ENCODE measurements around the gene NTN4.
"Not testable (repeated sequence)": the region's sequence is repeated elsewhere in the genome, so short reads cannot be mapped to it uniquely, and the experiment has no call there.

The NTN4 gene

DNA sequence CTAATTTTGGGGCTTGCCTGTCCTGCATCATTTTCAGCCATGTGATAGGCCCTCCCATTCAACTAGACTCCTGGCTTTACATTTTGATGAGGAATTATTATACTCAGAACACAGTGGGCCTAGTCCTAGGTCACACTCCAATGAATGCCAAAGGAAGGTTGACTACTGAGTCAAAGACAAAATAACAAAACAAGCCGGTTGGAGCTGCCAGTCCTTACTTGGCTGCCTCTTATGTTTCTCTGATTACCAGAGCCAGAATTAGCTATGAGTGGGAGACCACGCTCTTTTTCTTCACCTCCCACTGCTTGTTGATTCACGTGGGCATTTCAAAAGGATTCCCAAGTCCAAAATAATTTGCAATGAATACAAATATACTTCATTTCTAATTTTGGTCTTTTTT lies 161.2 kb downstream of the NTN4 start:
- no peaks in the 10 kb centered on the region for H3K9me3 ChIP-seq (ENCODE audit: control insufficient read depth, low read depth, low read length)
- no peak overlapping the region for H3K9ac ChIP-seq (ENCODE audit: low read length)
- no peaks in the 10 kb centered on the region for H3K27me3 ChIP-seq (ENCODE audit: control insufficient read depth, insufficient read depth, low read length)
- no peak overlapping the region for H3K4me3 ChIP-seq (ENCODE audit: low read length)
- no peak overlapping the region for H3K27ac ChIP-seq (ENCODE audit: low read length)
- no peaks in the 10 kb centered on the region for H3K36me3 ChIP-seq (ENCODE audit: control insufficient read depth, low read depth, low read length)
- H3K4me1 ChIP-seq (ENCODE audit: control insufficient read depth, low read depth, low read length) = peaks cover 7% of the 10 kb centered on the region

DNA sequence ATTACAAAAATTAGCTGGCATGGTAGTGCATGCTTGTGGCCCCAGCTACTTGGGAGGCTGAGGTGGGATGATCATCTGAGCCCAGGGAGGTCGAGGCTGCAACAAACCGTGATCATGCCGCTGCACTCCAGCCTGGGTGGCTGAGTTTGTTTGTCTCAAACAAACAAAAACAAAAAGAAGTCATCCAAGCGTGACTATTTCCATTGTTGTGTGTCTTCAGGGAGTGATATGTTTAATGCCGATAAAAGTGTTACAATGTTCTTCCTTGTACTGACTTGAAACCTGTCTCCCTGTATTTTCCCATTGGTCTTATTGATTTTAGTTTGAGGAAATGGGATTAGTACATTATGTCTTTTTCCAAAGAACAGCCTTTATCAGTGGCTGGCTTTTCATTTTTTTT lies 163.7 kb downstream of the NTN4 start:
- Histone ChIP-seq H3K9ac (ENCODE audit: low read length) (no peak overlapping the region), H3K36me3 (ENCODE audit: control insufficient read depth, low read depth, low read length) (no peaks in the 10 kb centered on the region), H3K4me1 (ENCODE audit: control insufficient read depth, low read depth, low read length) (peaks cover 7% of the 10 kb centered on the region), H3K4me3 (ENCODE audit: low read length) (no peak overlapping the region), H3K27me3 (ENCODE audit: control insufficient read depth, insufficient read depth, low read length) (no peaks in the 10 kb centered on the region), H3K9me3 (ENCODE audit: control insufficient read depth, low read depth, low read length) (no peaks in the 10 kb centered on the region), H3K27ac (ENCODE audit: low read length) (no peak overlapping the region)

DNA sequence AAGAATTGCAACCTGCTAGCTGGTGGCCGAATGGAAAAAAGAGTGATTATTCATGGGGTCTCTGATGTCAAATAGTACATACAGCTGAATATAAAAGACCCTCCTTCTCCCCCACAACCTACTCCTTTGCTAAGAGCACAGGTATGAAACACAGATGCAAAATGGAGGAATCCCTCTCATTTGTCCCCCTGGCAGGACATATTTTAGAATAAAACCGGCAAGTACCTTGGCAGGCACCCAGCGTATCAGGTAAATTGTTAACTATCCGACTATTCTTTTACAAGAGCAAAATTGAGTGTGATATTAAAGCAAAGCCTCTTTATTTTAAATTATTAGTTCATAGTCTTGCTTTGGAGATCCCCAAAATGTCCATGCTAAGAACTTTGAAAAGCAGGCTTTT lies 165.6 kb downstream of the NTN4 start:
- no peak overlapping the region for H3K9ac ChIP-seq (ENCODE audit: low read length)
- peaks cover 7% of the 10 kb centered on the region for H3K4me1 ChIP-seq (ENCODE audit: control insufficient read depth, low read depth, low read length)
- H3K27ac ChIP-seq (ENCODE audit: low read length) = no peak overlapping the region
- no peaks in the 10 kb centered on the region for H3K9me3 ChIP-seq (ENCODE audit: control insufficient read depth, low read depth, low read length)
- no peaks in the 10 kb centered on the region for H3K27me3 ChIP-seq (ENCODE audit: control insufficient read depth, insufficient read depth, low read length)
- H3K36me3 ChIP-seq (ENCODE audit: control insufficient read depth, low read depth, low read length) = no peaks in the 10 kb centered on the region
- no peak overlapping the region for H3K4me3 ChIP-seq (ENCODE audit: low read length)

DNA sequence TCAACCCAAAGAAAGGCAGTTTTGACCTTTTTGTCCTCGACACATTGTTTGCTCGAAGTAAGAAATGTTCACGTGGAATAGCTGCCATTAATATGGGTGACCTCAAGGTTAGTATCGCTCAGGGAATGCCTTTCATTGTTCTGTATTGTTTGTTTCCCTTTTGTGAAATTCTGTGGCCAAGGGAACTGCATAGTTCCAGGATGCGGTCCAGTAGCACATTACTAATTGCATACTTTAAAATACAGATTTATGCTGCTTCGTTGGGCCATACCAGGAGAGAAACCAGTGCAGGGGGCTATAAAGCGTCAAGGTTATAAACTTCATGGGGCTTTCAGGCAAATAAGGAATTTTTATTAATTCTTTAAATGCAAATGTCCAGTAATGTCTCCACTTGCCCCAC lies 166.0 kb downstream of the NTN4 start:
- H3K27ac ChIP-seq (ENCODE audit: low read length) = no peak overlapping the region

DNA sequence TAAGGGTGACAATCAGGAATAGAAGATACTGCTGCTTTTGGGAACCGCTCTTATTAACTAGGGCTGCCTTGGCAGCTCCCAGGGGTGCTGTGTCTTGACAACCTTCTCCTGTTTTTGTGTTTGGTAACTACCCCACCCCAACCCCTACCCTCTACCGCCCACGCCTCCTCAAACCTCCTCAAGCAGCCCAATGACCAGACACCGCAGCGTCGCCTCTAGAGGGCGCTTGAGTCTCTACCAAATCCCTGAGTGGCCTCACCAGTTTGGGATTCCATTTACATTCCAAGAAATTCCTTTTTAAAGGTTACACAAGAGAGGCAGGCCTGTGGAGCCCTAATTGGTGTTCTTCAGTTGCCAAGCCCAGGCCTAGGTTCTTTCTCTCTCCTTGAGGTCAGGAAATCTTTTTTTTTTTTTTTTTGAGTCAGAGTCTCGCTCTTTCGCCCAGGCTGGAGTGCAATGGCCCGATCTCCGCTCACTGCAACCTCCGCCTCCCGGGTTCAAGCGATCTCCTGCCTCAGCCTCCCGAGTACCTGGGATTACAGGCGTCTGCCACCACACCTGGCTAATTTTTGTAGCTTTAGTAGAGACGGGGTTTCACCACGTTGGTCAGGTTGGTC lies 166.9 kb downstream of the NTN4 start:
- Histone ChIP-seq H3K27me3 (ENCODE audit: control insufficient read depth, insufficient read depth, low read length) (no peaks in the 10 kb centered on the region), H3K4me3 (ENCODE audit: low read length) (no peak overlapping the region), H3K4me1 (ENCODE audit: control insufficient read depth, low read depth, low read length) (peaks cover 7% of the 10 kb centered on the region), H3K36me3 (ENCODE audit: control insufficient read depth, low read depth, low read length) (no peaks in the 10 kb centered on the region), H3K27ac (ENCODE audit: low read length) (no peak overlapping the region), H3K9me3 (ENCODE audit: control insufficient read depth, low read depth, low read length) (no peaks in the 10 kb centered on the region), H3K9ac (ENCODE audit: low read length) (no peak overlapping the region)

More for the DNA sequence above, 166.0 kb downstream of the NTN4 start:
- Histone ChIP-seq H3K9ac (ENCODE audit: low read length) (no peak overlapping the region), H3K4me3 (ENCODE audit: low read length) (no peak overlapping the region), H3K9me3 (ENCODE audit: control insufficient read depth, low read depth, low read length) (no peaks in the 10 kb centered on the region), H3K27me3 (ENCODE audit: control insufficient read depth, insufficient read depth, low read length) (no peaks in the 10 kb centered on the region), H3K4me1 (ENCODE audit: control insufficient read depth, low read depth, low read length) (peaks cover 7% of the 10 kb centered on the region), H3K36me3 (ENCODE audit: control insufficient read depth, low read depth, low read length) (no peaks in the 10 kb centered on the region)

DNA sequence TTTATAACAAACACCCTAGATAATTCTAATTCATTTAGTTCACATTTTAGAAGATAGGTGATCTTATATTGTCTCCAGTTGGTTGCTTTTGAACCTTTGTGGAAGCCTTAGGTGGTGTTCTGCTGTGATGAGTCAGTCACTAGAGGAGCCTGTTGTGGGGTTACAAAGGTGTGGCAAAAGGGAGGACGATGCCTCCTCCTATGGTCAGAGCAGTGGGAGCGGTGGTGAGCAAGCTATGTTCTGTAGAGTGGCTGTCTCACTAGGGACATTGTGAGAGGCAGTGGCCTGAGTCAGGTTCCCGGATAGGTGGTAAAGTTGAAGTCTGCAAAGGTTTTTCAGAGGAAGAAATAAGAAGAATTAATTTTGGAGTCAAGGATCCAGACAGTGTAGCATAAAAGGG lies 167.7 kb downstream of the NTN4 start:
- Histone ChIP-seq H3K9me3 (ENCODE audit: control insufficient read depth, low read depth, low read length) (no peaks in the 10 kb centered on the region), H3K9ac (ENCODE audit: low read length) (no peak overlapping the region), H3K4me3 (ENCODE audit: low read length) (no peak overlapping the region), H3K27me3 (ENCODE audit: control insufficient read depth, insufficient read depth, low read length) (no peaks in the 10 kb centered on the region), H3K4me1 (ENCODE audit: control insufficient read depth, low read depth, low read length) (peaks cover 7% of the 10 kb centered on the region), H3K36me3 (ENCODE audit: control insufficient read depth, low read depth, low read length) (no peaks in the 10 kb centered on the region), H3K27ac (ENCODE audit: low read length) (no peak overlapping the region)

DNA sequence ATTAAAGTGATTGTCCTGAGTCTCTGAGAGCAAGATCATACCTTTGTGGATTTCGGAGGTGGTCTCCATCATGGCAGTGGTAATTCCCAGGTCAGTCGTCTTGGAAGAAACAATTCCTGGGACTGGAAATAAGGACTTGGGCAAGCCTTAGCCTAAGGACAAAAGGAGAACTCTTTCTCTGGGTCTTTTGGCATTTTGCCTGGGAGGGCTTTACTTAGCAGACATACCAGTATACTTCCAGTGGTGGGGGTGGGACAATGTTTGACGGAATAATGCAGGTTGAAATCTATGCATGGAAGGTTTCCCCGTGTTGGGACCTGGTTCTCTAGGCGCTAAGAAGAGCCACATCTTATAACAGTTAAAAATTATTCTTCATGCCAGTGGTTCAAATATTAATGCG lies 168.8 kb downstream of the NTN4 start:
- Histone ChIP-seq H3K9me3 (ENCODE audit: control insufficient read depth, low read depth, low read length) (no peaks in the 10 kb centered on the region), H3K9ac (ENCODE audit: low read length) (no peak overlapping the region)

DNA sequence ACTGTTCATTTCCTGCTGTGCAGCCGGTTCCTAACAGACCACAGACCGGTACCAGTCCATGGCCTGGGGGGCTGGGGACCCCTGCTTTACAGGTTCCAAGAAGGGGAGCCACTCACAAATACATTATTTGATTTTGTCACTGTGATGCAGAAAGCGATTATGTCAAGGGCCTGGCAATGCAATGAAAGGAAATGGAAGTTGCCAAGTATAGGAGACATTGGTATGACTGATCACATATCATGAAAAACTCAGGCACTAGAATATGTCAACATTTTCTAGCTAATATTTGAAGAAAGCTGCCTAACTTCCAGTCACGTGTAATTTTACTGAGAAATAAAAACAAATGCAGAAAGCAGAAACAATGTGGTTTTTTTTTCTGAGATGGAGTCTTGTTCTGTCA lies 170.4 kb downstream of the NTN4 start:
- Histone ChIP-seq H3K9me3 (ENCODE audit: control insufficient read depth, low read depth, low read length) (no peaks in the 10 kb centered on the region), H3K4me3 (ENCODE audit: low read length) (no peak overlapping the region), H3K27ac (ENCODE audit: low read length) (no peak overlapping the region), H3K9ac (ENCODE audit: low read length) (no peak overlapping the region), H3K4me1 (ENCODE audit: control insufficient read depth, low read depth, low read length) (peaks cover 12% of the 10 kb centered on the region), H3K36me3 (ENCODE audit: control insufficient read depth, low read depth, low read length) (no peaks in the 10 kb centered on the region), H3K27me3 (ENCODE audit: control insufficient read depth, insufficient read depth, low read length) (no peaks in the 10 kb centered on the region)

More for the DNA sequence above, 168.8 kb downstream of the NTN4 start:
- no peak overlapping the region for H3K4me3 ChIP-seq (ENCODE audit: low read length)
- H3K36me3 ChIP-seq (ENCODE audit: control insufficient read depth, low read depth, low read length) = no peaks in the 10 kb centered on the region
- peaks cover 7% of the 10 kb centered on the region for H3K4me1 ChIP-seq (ENCODE audit: control insufficient read depth, low read depth, low read length)
- no peaks in the 10 kb centered on the region for H3K27me3 ChIP-seq (ENCODE audit: control insufficient read depth, insufficient read depth, low read length)
- H3K27ac ChIP-seq (ENCODE audit: low read length) = no peak overlapping the region

DNA sequence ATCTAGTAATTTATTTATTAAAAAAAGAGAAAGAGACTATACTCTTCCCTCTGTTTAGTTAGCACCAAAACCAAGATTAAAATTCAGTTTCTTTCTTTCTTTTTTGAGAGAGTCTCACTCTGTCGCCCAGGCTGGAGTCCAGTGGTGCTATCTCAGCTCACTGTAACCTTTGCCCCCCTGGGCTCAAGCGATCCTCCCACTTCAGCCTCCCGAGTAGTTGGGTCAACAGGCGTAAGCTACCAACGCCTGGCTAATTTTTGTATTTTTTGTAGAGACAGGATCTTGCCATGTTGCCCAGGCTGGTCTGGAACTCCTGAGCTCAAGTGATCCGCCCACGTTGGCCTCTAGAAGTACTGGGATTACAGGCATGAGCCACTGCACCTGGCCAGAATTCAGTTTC lies 174.1 kb downstream of the NTN4 start:
- not testable (repeated sequence) for H3K9me3 ChIP-seq (ENCODE audit: control insufficient read depth, low read depth, low read length); H3K9ac ChIP-seq (ENCODE audit: low read length); H3K4me3 ChIP-seq (ENCODE audit: low read length); H3K4me1 ChIP-seq (ENCODE audit: control insufficient read depth, low read depth, low read length); H3K27me3 ChIP-seq (ENCODE audit: control insufficient read depth, insufficient read depth, low read length); H3K36me3 ChIP-seq (ENCODE audit: control insufficient read depth, low read depth, low read length); H3K27ac ChIP-seq (ENCODE audit: low read length)

DNA sequence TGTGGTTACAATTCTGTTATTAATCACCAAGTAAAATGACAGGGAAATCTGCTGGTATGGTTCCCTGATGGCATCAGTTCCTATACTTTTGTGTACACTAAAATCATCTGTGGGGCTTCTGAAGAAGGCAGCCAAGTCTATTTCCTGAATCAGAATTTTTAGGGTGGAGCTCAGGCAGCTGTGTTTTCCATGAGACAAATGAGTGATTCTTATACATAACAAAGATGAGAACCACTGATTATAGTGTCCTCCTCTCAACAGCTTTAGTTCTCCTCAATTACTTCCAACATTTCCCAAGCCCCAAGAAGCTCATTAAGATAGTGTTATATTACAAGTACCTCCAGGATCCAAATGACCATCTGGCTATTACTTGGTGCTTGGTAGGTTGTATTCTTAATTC lies 174.8 kb downstream of the NTN4 start:
- Histone ChIP-seq H3K36me3 (ENCODE audit: control insufficient read depth, low read depth, low read length) (no peaks in the 10 kb centered on the region), H3K4me1 (ENCODE audit: control insufficient read depth, low read depth, low read length) (peaks cover 14% of the 10 kb centered on the region), H3K27me3 (ENCODE audit: control insufficient read depth, insufficient read depth, low read length) (no peaks in the 10 kb centered on the region), H3K9ac (ENCODE audit: low read length) (no peak overlapping the region), H3K9me3 (ENCODE audit: control insufficient read depth, low read depth, low read length) (no peaks in the 10 kb centered on the region), H3K27ac (ENCODE audit: low read length) (no peak overlapping the region), H3K4me3 (ENCODE audit: low read length) (no peak overlapping the region)

DNA sequence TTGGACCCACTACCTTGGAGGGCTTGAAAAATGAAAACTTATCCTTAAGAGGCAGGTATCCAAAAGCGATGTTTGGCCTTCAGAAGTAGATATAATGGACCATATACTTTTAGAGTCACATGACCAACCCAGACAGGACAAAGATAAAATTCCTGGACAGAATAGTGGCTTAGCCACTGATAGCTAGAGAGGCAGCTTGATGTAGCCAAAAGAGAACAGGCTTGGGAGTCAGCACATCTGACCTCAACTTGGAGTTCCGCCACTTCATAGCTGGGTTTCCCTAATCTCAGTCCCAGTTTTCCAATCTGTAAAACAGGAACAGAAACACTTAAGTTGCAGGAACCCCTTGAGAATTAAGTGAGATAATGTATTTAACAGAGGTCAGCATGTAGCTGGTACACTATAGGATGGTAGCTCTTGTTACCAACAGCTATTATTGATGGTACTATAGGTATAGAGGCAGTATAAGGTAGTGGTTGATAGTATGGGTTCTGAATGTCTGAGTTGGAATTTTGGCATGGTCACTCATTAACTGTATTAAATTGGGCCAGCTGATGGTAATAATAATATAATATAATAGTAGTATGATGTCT lies 176.1 kb downstream of the NTN4 start:
- Histone ChIP-seq H3K9ac (ENCODE audit: low read length) (no peak overlapping the region), H3K4me3 (ENCODE audit: low read length) (no peak overlapping the region), H3K4me1 (ENCODE audit: control insufficient read depth, low read depth, low read length) (peaks cover 14% of the 10 kb centered on the region), H3K27ac (ENCODE audit: low read length) (no peak overlapping the region), H3K9me3 (ENCODE audit: control insufficient read depth, low read depth, low read length) (no peaks in the 10 kb centered on the region), H3K36me3 (ENCODE audit: control insufficient read depth, low read depth, low read length) (no peaks in the 10 kb centered on the region), H3K27me3 (ENCODE audit: control insufficient read depth, insufficient read depth, low read length) (no peaks in the 10 kb centered on the region)

DNA sequence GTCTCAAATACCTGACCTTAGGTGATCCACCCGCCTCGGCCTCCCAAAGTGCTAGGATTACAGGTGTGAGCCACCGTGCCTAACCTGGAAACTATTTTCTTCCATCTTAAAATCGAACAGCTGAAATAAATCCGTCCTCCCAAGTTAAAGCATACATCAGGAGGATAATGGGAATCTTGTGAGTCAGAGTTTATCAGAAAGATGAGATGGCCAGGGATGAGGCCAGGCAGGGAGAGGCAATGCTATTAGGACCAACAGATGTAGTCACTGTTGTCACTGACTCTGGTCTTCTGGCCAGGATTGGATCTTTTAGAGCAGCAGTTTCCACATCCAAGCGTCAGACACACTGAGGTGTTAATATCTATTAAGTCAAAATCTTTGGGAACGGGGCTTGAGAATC lies 177.5 kb downstream of the NTN4 start:
- no peak overlapping the region for H3K27ac ChIP-seq (ENCODE audit: low read length)
- no peak overlapping the region for H3K9ac ChIP-seq (ENCODE audit: low read length)
- no peaks in the 10 kb centered on the region for H3K9me3 ChIP-seq (ENCODE audit: control insufficient read depth, low read depth, low read length)
- no peaks in the 10 kb centered on the region for H3K27me3 ChIP-seq (ENCODE audit: control insufficient read depth, insufficient read depth, low read length)
- no peaks in the 10 kb centered on the region for H3K36me3 ChIP-seq (ENCODE audit: control insufficient read depth, low read depth, low read length)
- no peak overlapping the region for H3K4me3 ChIP-seq (ENCODE audit: low read length)
- peaks cover 18% of the 10 kb centered on the region for H3K4me1 ChIP-seq (ENCODE audit: control insufficient read depth, low read depth, low read length)
